ENCODE measurements around the gene ACSL3. TPM values are rescaled to one million over a fixed set of nuclear protein-coding genes. Genes with fewer than 3 reads are reported as not detected.
A peak's percentile ranks its signal among the peaks of the same experiment; 100 is the strongest.

The ACSL3 gene
- total RNA-seq, result 10 to 100 TPM; 44.0 to 75.7 (median 54.8) TPM
- 10 to 100 TPM in 2 of 3 donors, 1 to 10 TPM in 1; 7.9 to 52.2 (median 16.8) TPM for polyA plus RNA-seq

- no peaks in the 10 kb centered on the region for H3K36me3 ChIP-seq
- H3K4me1 ChIP-seq, result peaks cover 0 to 46% (median 45%) of the 10 kb centered on the region in 4 donors
- peak; percentile 98 for DNase-seq
- H3K4me3 ChIP-seq, result peak within 1 kb of the TSS; percentile 66 to 95 (median 76)
- H3K27me3 ChIP-seq, result no peaks in the 10 kb centered on the region
- intact Hi-C loops (cut with DNase I), result loop anchor here (2.0 to 5.0 kb wide), 4 partner anchors 41 to 204 kb away; partner anchors contain the start of gene FARSB
- peak within 1 kb of the TSS; percentile 89 to 98 (median 97) for H3K27ac ChIP-seq
- TF ChIP-seq EP300 (IDR thresholded peaks at IDR 0.05) (peak in 1 of 4 donors; percentile 9), POLR2AphosphoS5 (IDR thresholded peaks at IDR 0.05) (peak; percentile 99 to 100 (median 100)), POLR2A (IDR thresholded peaks at IDR 0.05) (peak; percentile 96 to 97), CTCF (IDR thresholded peaks at IDR 0.05) (no peak)
- 1% methylated on average over 99 of the region's 99 CpGs for WGBS, 2 donors
- H3K9me3 ChIP-seq, result no peaks in the 10 kb centered on the region
Observed at GRCh38 chr2:222860740-222861410, at the start of gene ACSL3. ACSL3 (plus strand) TSS chr2:222861036; CDS start chr2:222908773, 47,737 bp downstream.

- H3K27me3 ChIP-seq, result no peaks in the 10 kb centered on the region
- WGBS, 2 donors, result 97 to 100% methylated on average over 1 of the region's 1 CpG
- intact Hi-C loops (cut with DNase I), result no loop called here
- no peak overlapping the region for H3K4me3 ChIP-seq
- TF ChIP-seq POLR2A (IDR thresholded peaks at IDR 0.05), result no peak
- TF ChIP-seq CTCF (IDR thresholded peaks at IDR 0.05), result no peak
- no peak for TF ChIP-seq EP300 (IDR thresholded peaks at IDR 0.05)
- TF ChIP-seq POLR2AphosphoS5 (IDR thresholded peaks at IDR 0.05), result no peak
- no peaks in the 10 kb centered on the region for H3K4me1 ChIP-seq
- no peaks in the 10 kb centered on the region for H3K9me3 ChIP-seq
- no peaks in the 10 kb centered on the region for H3K36me3 ChIP-seq
- DNase-seq, result no peak
- H3K27ac ChIP-seq, result no peak overlapping the region
Observed at GRCh38 chr2:222811828-222812227, 49.0 kb upstream of the ACSL3 start.

DNA sequence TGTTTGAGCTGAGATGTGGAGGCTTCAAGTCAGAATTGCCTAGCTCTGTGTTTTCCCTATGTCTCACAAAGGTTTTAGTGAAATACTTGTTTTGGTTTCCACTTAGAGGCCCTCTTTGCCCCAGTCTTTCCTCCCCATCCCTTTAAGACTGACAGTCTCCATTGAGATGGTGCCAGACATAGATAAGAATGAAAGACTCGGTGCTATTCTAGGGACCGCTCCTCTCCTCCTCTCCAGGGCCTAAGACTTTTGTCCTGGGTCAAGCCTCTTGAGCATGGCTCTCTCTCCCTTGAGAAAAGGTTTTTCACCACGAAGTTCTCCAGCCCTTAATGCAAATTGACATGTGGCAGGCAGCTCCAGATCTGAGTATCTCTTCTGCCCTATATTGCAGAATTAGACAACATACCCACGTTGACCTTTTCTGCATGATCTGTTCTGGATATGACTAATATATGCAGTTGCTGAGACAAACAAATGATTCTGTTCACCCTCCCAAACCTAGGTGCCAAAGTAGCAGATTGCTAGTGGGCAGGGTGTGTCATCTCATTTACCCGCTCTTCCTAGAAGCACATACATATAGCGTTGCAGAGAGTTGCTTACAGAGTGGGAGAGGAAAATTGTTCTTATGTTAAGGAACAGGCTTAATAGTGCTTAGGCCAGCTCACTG, 47.5 kb upstream of the ACSL3 start:
- no peak for DNase-seq
- Histone ChIP-seq H3K4me1 (no peaks in the 10 kb centered on the region), H3K9me3 (no peaks in the 10 kb centered on the region), H3K27me3 (no peaks in the 10 kb centered on the region), H3K4me3 (no peak overlapping the region), H3K27ac (no peak overlapping the region), H3K36me3 (no peaks in the 10 kb centered on the region)
- WGBS, 2 donors, result 62 to 70% methylated on average over 6 of the region's 6 CpGs
- intact Hi-C loops (cut with DNase I), result no loop called here
- TF ChIP-seq POLR2AphosphoS5 (IDR thresholded peaks at IDR 0.05), result no peak
- TF ChIP-seq CTCF (IDR thresholded peaks at IDR 0.05), result no peak
- no peak for TF ChIP-seq POLR2A (IDR thresholded peaks at IDR 0.05)
- no peak for TF ChIP-seq EP300 (IDR thresholded peaks at IDR 0.05)

- Histone ChIP-seq H3K4me1 (no peaks in the 10 kb centered on the region), H3K9me3 (no peaks in the 10 kb centered on the region), H3K27ac (no peak overlapping the region), H3K36me3 (no peaks in the 10 kb centered on the region), H3K27me3 (no peaks in the 10 kb centered on the region), H3K4me3 (no peak overlapping the region)
- intact Hi-C loops (cut with DNase I), result no loop called here
- 66 to 70% methylated on average over 2 of the region's 2 CpGs for WGBS, 2 donors
- TF ChIP-seq POLR2AphosphoS5 (IDR thresholded peaks at IDR 0.05) (no peak), POLR2A (IDR thresholded peaks at IDR 0.05) (no peak), EP300 (IDR thresholded peaks at IDR 0.05) (no peak), CTCF (IDR thresholded peaks at IDR 0.05) (no peak)
- DNase-seq, result no peak
Observed at GRCh38 chr2:222819722-222820333, 41.0 kb upstream of the ACSL3 start.

All from sigmoid colon (tissue), 7 donors.